ENCODE measurements around the gene GLP2R. TPM values are rescaled to one million over a fixed set of nuclear protein-coding genes. Genes with fewer than 3 reads are reported as not detected.

GLP2R gene
- total and polyA plus RNA-seq, 10 of the 15 experiments (the other 5 are each of a cell fraction or from before 2014, with no cell fraction given): not detected

GRCh38 chr17:9855036-9855435, 29.3 kb downstream of the GLP2R start:
- CTCF ChIA-PET: interaction anchor here (0.7 kb wide), 1 partner anchor 447 kb away, joined by 4 read pairs; no protein-coding TSS in a partner anchor
- intact Hi-C loops (cut with micrococcal nuclease; ENCODE audit: unreplicated experiment): no loop called here
- no peaks in the 10 kb centered on the region; a peak in 1 of 4 replicates for H3K27me3 ChIP-seq (replicated peaks in 1 of 2; ENCODE audit: control insufficient read depth in 2 of 2, insufficient read depth in 2 of 2, low read length in 1 of 2)

More at GRCh38 chr17:9855036-9855435, 29.3 kb downstream of the GLP2R start:
- SMC1A ChIA-PET (ENCODE audit: uncharacterized antibody, unreplicated experiment): no interaction called here
- Histone ChIP-seq H3K27ac (ENCODE audit: control insufficient read depth, insufficient read depth) (no peak overlapping the region), H3K4me1 (ENCODE audit: control insufficient read depth, insufficient read depth, low read length) (no peaks in the 10 kb centered on the region), H3K79me2 (ENCODE audit: control insufficient read depth, insufficient read depth, low read length) (no peaks in the 10 kb centered on the region), H3K9me3 (replicated peaks; ENCODE audit: control insufficient read depth, insufficient read depth, low read length) (no peaks in the 10 kb centered on the region; the same call in 2 of the 3 replicates), H4K20me1 (ENCODE audit: control insufficient read depth, insufficient read depth) (no peaks in the 10 kb centered on the region), H3K36me3 (ENCODE audit: control insufficient read depth in 2 of 2, insufficient read depth in 2 of 2, low read length in 1 of 2) (no peaks in the 10 kb centered on the region), H3K4me3 (no peak overlapping the region), H2AFZ (ENCODE audit: control insufficient read depth, low read depth, low read length) (no peak overlapping the region), H3K4me2 (ENCODE audit: control insufficient read depth, insufficient read depth) (no peak overlapping the region), H3K9ac (ENCODE audit: control insufficient read depth, insufficient read depth, low read length) (no peak overlapping the region)
- FAIRE-seq (no peak), DNase-seq (ENCODE audit: low read depth, low spot score) (no peak), ATAC-seq (no peak)
- POLR2A ChIA-PET: no interaction called here
- WGBS (ENCODE audit: insufficient coverage, insufficient replicate concordance, low lambda C conversion rate, missing lambda C conversion rate): 50% methylated on average over 4 of the region's 4 CpGs
- RAD21 ChIA-PET (ENCODE audit: unreplicated experiment): no interaction called here
- in situ Hi-C loops (cut with MboI): loop anchor here (5.0 kb wide), 1 partner anchor 37 kb away; no protein-coding TSS in a partner anchor
- TF ChIP-seq RB1 (IDR thresholded peaks at IDR 0.05; ENCODE audit: borderline replicate concordance): no peak
- no peak for TF ChIP-seq NR2C2 (IDR thresholded peaks at IDR 0.05; ENCODE audit: borderline replicate concordance, control insufficient read depth, insufficient read length, low read depth)
- TF ChIP-seq, protein P1, sequence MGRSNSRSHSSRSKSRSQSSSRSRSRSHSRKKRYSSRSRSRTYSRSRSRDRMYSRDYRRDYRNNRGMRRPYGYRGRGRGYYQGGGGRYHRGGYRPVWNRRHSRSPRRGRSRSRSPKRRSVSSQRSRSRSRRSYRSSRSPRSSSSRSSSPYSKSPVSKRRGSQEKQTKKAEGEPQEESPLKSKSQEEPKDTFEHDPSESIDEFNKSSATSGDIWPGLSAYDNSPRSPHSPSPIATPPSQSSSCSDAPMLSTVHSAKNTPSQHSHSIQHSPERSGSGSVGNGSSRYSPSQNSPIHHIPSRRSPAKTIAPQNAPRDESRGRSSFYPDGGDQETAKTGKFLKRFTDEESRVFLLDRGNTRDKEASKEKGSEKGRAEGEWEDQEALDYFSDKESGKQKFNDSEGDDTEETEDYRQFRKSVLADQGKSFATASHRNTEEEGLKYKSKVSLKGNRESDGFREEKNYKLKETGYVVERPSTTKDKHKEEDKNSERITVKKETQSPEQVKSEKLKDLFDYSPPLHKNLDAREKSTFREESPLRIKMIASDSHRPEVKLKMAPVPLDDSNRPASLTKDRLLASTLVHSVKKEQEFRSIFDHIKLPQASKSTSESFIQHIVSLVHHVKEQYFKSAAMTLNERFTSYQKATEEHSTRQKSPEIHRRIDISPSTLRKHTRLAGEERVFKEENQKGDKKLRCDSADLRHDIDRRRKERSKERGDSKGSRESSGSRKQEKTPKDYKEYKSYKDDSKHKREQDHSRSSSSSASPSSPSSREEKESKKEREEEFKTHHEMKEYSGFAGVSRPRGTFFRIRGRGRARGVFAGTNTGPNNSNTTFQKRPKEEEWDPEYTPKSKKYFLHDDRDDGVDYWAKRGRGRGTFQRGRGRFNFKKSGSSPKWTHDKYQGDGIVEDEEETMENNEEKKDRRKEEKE (IDR thresholded peaks at IDR 0.05): no peak
- TF ChIP-seq HCFC1 (IDR thresholded peaks at IDR 0.05; ENCODE audit: low read length): no peak
- no peak for TF ChIP-seq ZZZ3 (IDR thresholded peaks at IDR 0.05; ENCODE audit: control insufficient read depth, insufficient read length, low read depth)
- TF ChIP-seq NR2C1 (IDR thresholded peaks at IDR 0.05): no peak
- TF ChIP-seq, protein P2, sequence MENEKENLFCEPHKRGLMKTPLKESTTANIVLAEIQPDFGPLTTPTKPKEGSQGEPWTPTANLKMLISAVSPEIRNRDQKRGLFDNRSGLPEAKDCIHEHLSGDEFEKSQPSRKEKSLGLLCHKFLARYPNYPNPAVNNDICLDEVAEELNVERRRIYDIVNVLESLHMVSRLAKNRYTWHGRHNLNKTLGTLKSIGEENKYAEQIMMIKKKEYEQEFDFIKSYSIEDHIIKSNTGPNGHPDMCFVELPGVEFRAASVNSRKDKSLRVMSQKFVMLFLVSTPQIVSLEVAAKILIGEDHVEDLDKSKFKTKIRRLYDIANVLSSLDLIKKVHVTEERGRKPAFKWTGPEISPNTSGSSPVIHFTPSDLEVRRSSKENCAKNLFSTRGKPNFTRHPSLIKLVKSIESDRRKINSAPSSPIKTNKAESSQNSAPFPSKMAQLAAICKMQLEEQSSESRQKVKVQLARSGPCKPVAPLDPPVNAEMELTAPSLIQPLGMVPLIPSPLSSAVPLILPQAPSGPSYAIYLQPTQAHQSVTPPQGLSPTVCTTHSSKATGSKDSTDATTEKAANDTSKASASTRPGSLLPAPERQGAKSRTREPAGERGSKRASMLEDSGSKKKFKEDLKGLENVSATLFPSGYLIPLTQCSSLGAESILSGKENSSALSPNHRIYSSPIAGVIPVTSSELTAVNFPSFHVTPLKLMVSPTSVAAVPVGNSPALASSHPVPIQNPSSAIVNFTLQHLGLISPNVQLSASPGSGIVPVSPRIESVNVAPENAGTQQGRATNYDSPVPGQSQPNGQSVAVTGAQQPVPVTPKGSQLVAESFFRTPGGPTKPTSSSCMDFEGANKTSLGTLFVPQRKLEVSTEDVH (IDR thresholded peaks at IDR 0.05; ENCODE audit: low read depth, partially characterized antibody): no peak
- no peak for TF ChIP-seq NFXL1 (IDR thresholded peaks at IDR 0.05; ENCODE audit: borderline replicate concordance)
- TF ChIP-seq GABPA (IDR thresholded peaks at IDR 0.05; ENCODE audit: low read depth): no peak
- BruUV-seq (replicated peaks): no TSS peak
